22Rv1 (cell line): ENCODE data around the gene YTHDF1.

Experiments used
- CTCF ChIP-seq: fragments of 450-650 bp; IDR thresholded peaks from 2 replicates; pipeline ENCODE4 v1.5.1; 2017; ENCODE audit warnings: mild to moderate bottlenecking
- ZFX ChIP-seq: fragments of 450-650 bp; IDR thresholded peaks from 2 replicates; pipeline ENCODE4 v1.6.1; 2017; ENCODE audit warnings: antibody characterized with exemption, borderline replicate concordance

GRCh38 chr20:63152322-63153253 is 63.3 kb downstream of the YTHDF1 start:
- TF ChIP-seq CTCF (no peak), ZFX (no peak)
